ENCODE data around the gene NLK. TPM values are rescaled to one million over a fixed set of nuclear protein-coding genes. Genes with fewer than 3 reads are reported as not detected.

Gene NLK
- polyA plus RNA-seq, 1 donor from 2014 or later, result 81.7 TPM

- Histone ChIP-seq H3K4me2 (ENCODE audit: low read length) (no peak overlapping the region), H3K27ac (ENCODE audit: low read length) (no peak overlapping the region), H3K79me2 (replicated peaks; ENCODE audit: insufficient read depth, low read length) (no peaks in the 10 kb centered on the region), H3K9me2 (ENCODE audit: insufficient read depth, low read length) (no peaks in the 10 kb centered on the region), H4K20me1 (ENCODE audit: insufficient read depth) (no peaks in the 10 kb centered on the region), H3K9ac (ENCODE audit: low read length) (no peak overlapping the region), H3F3A (ENCODE audit: insufficient read depth, low read length, poor library complexity, severe bottlenecking) (no peaks in the 10 kb centered on the region), H3K27me3 (ENCODE audit: insufficient read depth, low read depth, low read length) (no peaks in the 10 kb centered on the region), H2AFZ (ENCODE audit: low read depth, low read length) (no peak overlapping the region), H3K4me3 (ENCODE audit: low read length) (no peak overlapping the region), H3K9me3 (ENCODE audit: low read length) (no peaks in the 10 kb centered on the region), H3K36me3 (ENCODE audit: insufficient read depth, low read length) (no peaks in the 10 kb centered on the region)
- no peak for TF ChIP-seq REST (IDR thresholded peaks at IDR 0.05; ENCODE audit: borderline replicate concordance)
- no peak for TF ChIP-seq CTCF (IDR thresholded peaks at IDR 0.05; ENCODE audit: poor library complexity, severe bottlenecking)
- TF ChIP-seq SMC3 (conservative IDR thresholded peaks at IDR 0.05; ENCODE audit: poor library complexity), result no peak
- no peak for TF ChIP-seq RAD21 (conservative IDR thresholded peaks at IDR 0.05)
- no peak for TF ChIP-seq POLR2AphosphoS5 (IDR thresholded peaks at IDR 0.05)
- TF ChIP-seq EZH2 (IDR thresholded peaks at IDR 0.05; ENCODE audit: borderline replicate concordance, insufficient read depth, low read length, poor library complexity, severe bottlenecking), result no peak
- TF ChIP-seq TAF1 (IDR thresholded peaks at IDR 0.05; ENCODE audit: low read depth), result no peak
- TF ChIP-seq MXI1 (conservative IDR thresholded peaks at IDR 0.05; ENCODE audit: poor library complexity, severe bottlenecking), result no peak
- no peak for TF ChIP-seq EP300 (conservative IDR thresholded peaks at IDR 0.05; ENCODE audit: poor library complexity, severe bottlenecking)
Measured at GRCh38 chr17:28221751-28222414, 179.4 kb downstream of the NLK start.

GRCh38 chr17:28225271-28225670 is 182.8 kb downstream of the NLK start:
- Histone ChIP-seq H3K9me3 (ENCODE audit: low read length) (no peaks in the 10 kb centered on the region), H3K79me2 (replicated peaks; ENCODE audit: insufficient read depth, low read length) (no peaks in the 10 kb centered on the region), H3K4me3 (ENCODE audit: low read length) (no peak overlapping the region), H3K27ac (ENCODE audit: low read length) (no peak overlapping the region), H3K27me3 (ENCODE audit: insufficient read depth, low read depth, low read length) (peaks cover 18% of the 10 kb centered on the region), H3K4me2 (ENCODE audit: low read length) (no peak overlapping the region), H2AFZ (ENCODE audit: low read depth, low read length) (no peak overlapping the region), H3K9me2 (ENCODE audit: insufficient read depth, low read length) (no peaks in the 10 kb centered on the region), H4K20me1 (ENCODE audit: insufficient read depth) (no peaks in the 10 kb centered on the region), H3F3A (ENCODE audit: insufficient read depth, low read length, poor library complexity, severe bottlenecking) (no peaks in the 10 kb centered on the region), H3K36me3 (ENCODE audit: insufficient read depth, low read length) (no peaks in the 10 kb centered on the region), H3K9ac (ENCODE audit: low read length) (no peak overlapping the region)
- TF ChIP-seq RAD21 (conservative IDR thresholded peaks at IDR 0.05) (no peak), SMC3 (conservative IDR thresholded peaks at IDR 0.05; ENCODE audit: poor library complexity) (no peak), REST (IDR thresholded peaks at IDR 0.05; ENCODE audit: borderline replicate concordance) (no peak), TAF1 (IDR thresholded peaks at IDR 0.05; ENCODE audit: low read depth) (no peak), POLR2AphosphoS5 (IDR thresholded peaks at IDR 0.05) (no peak), EP300 (conservative IDR thresholded peaks at IDR 0.05; ENCODE audit: poor library complexity, severe bottlenecking) (no peak), MXI1 (conservative IDR thresholded peaks at IDR 0.05; ENCODE audit: poor library complexity, severe bottlenecking) (no peak), EZH2 (IDR thresholded peaks at IDR 0.05; ENCODE audit: borderline replicate concordance, insufficient read depth, low read length, poor library complexity, severe bottlenecking) (no peak), CTCF (IDR thresholded peaks at IDR 0.05; ENCODE audit: poor library complexity, severe bottlenecking) (no peak)

All from neural cell (in vitro differentiated cells).